HepG2 (cell line): Measurements from ENCODE around the gene FAM234A. TPM values are rescaled to one million over a fixed set of nuclear protein-coding genes. Genes with fewer than 3 reads are reported as not detected.

Source experiments
- ATAC-seq: fragments of 200-7000 bp; cut with Tn5 transposase; 3 replicates; pipeline ENCODE4 v1.9.1; 2020; ENCODE audit warnings: mild to moderate bottlenecking, moderate library complexity
- BruUV-seq: library from RNA; stranded (reverse); fragments of 400-500 nt; replicated peaks from 2 replicates; lab custom pipeline; 2021; lab: Mats Ljungman, UMichigan
- CTCF ChIA-PET: fragments of 300-600 bp; formaldehyde crosslinking; extraction: SDS; loops from one replicate; lab custom pipeline; 2021; ENCODE audit warnings: low total read pairs, inconsistent platforms, low intra/inter-chr PET ratio; lab: Yijun Ruan, JAX
- POLR2A ChIA-PET: fragments of 350-600 bp; sonication (Branson Sonifier 250); formaldehyde crosslinking; loops from one replicate; lab custom pipeline; 2020; ENCODE audit warnings: antibody characterized with exemption, inconsistent platforms; lab: Yijun Ruan, JAX
- DNase-seq: peaks from one replicate; pipeline ENCODE4 v3.0.0-alpha.2; 2015; ENCODE audit warnings: low spot score
- FAIRE-seq: peaks from 3 replicates; lab custom pipeline; 2011; peaks lifted over from hg19 to GRCh38; lab: Jason Lieb, UNC
- H2AFZ ChIP-seq: one replicate; pipeline ENCODE4 v1.6.1; 2011; ENCODE audit warnings: low read length, inconsistent platforms
- H3K27ac ChIP-seq: fragments of 300-600 bp; 3 replicates; pipeline ENCODE4 v1.8.0; 2011; ENCODE audit warnings: mixed run types, mild to moderate bottlenecking, mixed read lengths, low read length, inconsistent platforms; ENCODE audit not compliant: insufficient read depth; ENCODE audit errors: extremely low read length
- H3K27me3 ChIP-seq, 2 experiments: fragments of 200-600 bp in 1 of 2; 2 replicates in 1 of 2; 3 replicates in 1 of 2; pipeline versions ENCODE4 v1.6.0 to v1.8.0; 2011; ENCODE audit warnings: low read length in 2 of 2, mild to moderate bottlenecking in 2 of 2, moderate library complexity in 2 of 2, inconsistent platforms in 1 of 2; ENCODE audit not compliant: insufficient read depth in 2 of 2, control insufficient read depth in 1 of 2
- H3K36me3 ChIP-seq, 2 experiments: fragments of 200-600 bp in 1 of 2; replicated peaks in 1 of 2; 2 replicates in 1 of 2; 3 replicates in 1 of 2; pipeline versions ENCODE4 v1.5.1 to v1.8.0; 2011; ENCODE audit warnings: low read length in 2 of 2, inconsistent platforms in 1 of 2; ENCODE audit not compliant: insufficient read depth in 2 of 2, control insufficient read depth in 1 of 2
- H3K4me1 ChIP-seq: 2 replicates; pipeline ENCODE4 v1.5.1; 2012; ENCODE audit warnings: low read length, inconsistent platforms; ENCODE audit not compliant: insufficient read depth
- H3K4me2 ChIP-seq: 2 replicates; pipeline ENCODE4 v1.6.0; 2011; ENCODE audit warnings: low read depth, low read length, inconsistent platforms
- H3K4me3 ChIP-seq, 3 experiments: fragments of 200-600 bp in 1 of 3; sonication (generic), shearing (Covaris generic) in 1 of 3; replicated peaks in 1 of 3; 2 replicates each; pipeline ENCODE4 v1.5.1; 2011 to 2016; ENCODE audit warnings: low read length in 3 of 3, inconsistent platforms in 2 of 3, low read depth in 2 of 3, mild to moderate bottlenecking in 2 of 3, control low read depth in 1 of 3, mixed read lengths in 1 of 3; ENCODE audit not compliant: insufficient read depth in 1 of 3
- H3K79me2 ChIP-seq: one replicate; pipeline ENCODE4 v1.6.1; 2011; ENCODE audit warnings: low read length, inconsistent platforms; ENCODE audit not compliant: insufficient read depth
- H3K9ac ChIP-seq: 2 replicates; pipeline ENCODE4 v1.6.0; 2011; ENCODE audit warnings: mild to moderate bottlenecking, low read depth, low read length, inconsistent platforms; ENCODE audit not compliant: insufficient read depth
- H3K9me3 ChIP-seq: 2 replicates; pipeline ENCODE4 v1.5.1; 2012; ENCODE audit warnings: mild to moderate bottlenecking, low read length
- H4K20me1 ChIP-seq: 2 replicates; pipeline ENCODE4 v1.6.0; 2011; ENCODE audit warnings: inconsistent platforms, mild to moderate bottlenecking, low read length, moderate library complexity; ENCODE audit not compliant: insufficient read depth
- CBFB ChIP-seq: sonication (generic); formaldehyde crosslinking; IDR thresholded peaks from 2 replicates; pipeline ENCODE4 v1.4.0; 2020; ENCODE audit warnings: missing genetic modification reagents
- ESRRA ChIP-seq: sonication (generic); formaldehyde crosslinking; IDR thresholded peaks from 2 replicates; pipeline ENCODE4 v1.5.1; 2020; ENCODE audit warnings: mild to moderate bottlenecking, low read depth, missing genetic modification reagents
- HOXD1 ChIP-seq: sonication (generic); formaldehyde crosslinking; IDR thresholded peaks from 2 replicates; pipeline ENCODE4 v1.5.0; 2020; ENCODE audit warnings: missing genetic modification reagents
- JUN ChIP-seq: sonication (generic); formaldehyde crosslinking; IDR thresholded peaks from 2 replicates; pipeline ENCODE4 v1.4.0; 2020; ENCODE audit warnings: mild to moderate bottlenecking, missing genetic modification reagents
- MXD4 ChIP-seq: IDR thresholded peaks from 2 replicates; pipeline ENCODE4 v1.6.1; 2016; ENCODE audit warnings: mild to moderate bottlenecking, missing biosample characterization, missing genetic modification reagents
- PITX1 ChIP-seq: sonication (generic); formaldehyde crosslinking; IDR thresholded peaks from 2 replicates; pipeline ENCODE4 v1.5.1; 2020; ENCODE audit warnings: mild to moderate bottlenecking, missing genetic modification reagents
- TBL1XR1 ChIP-seq: fragments of 150-350 bp; IDR thresholded peaks from 2 replicates; pipeline ENCODE4 v1.6.1; 2014; ENCODE audit warnings: borderline replicate concordance, low read length; ENCODE audit not compliant: partially characterized antibody
- ZNF235 ChIP-seq: sonication (generic); formaldehyde crosslinking; IDR thresholded peaks from 2 replicates; pipeline ENCODE4 v1.8.1; 2023; ENCODE audit warnings: mild to moderate bottlenecking, missing genetic modification reagents, borderline replicate concordance
- ZNF570 ChIP-seq: sonication (generic); formaldehyde crosslinking; IDR thresholded peaks from 2 replicates; pipeline ENCODE4 v1.4.0; 2020; ENCODE audit warnings: mild to moderate bottlenecking, missing genetic modification reagents, borderline replicate concordance
- ZNF724P ChIP-seq: sonication (generic); formaldehyde crosslinking; IDR thresholded peaks from 2 replicates; pipeline ENCODE4 v1.8.0; 2022; ENCODE audit warnings: missing genetic modification reagents, borderline replicate concordance
- ZNF850 ChIP-seq: sonication (generic); formaldehyde crosslinking; conservative IDR thresholded peaks from 2 replicates; pipeline ENCODE4 v1.9.0; 2021; ENCODE audit warnings: mild to moderate bottlenecking, missing genetic modification reagents
- ZZZ3 ChIP-seq: sonication (generic); formaldehyde crosslinking; IDR thresholded peaks from 2 replicates; pipeline ENCODE4 v1.4.0; 2020; ENCODE audit warnings: missing genetic modification reagents, mild to moderate bottlenecking, borderline replicate concordance
- WGBS: methylation state at CpG from one replicate; pipeline ENCODE4 v1.1.6; 2017; ENCODE audit warnings: low lambda C conversion rate; 5-methylcytosine and 5-hydroxymethylcytosine counted together
- in situ Hi-C: cut with HindIII; loops from 2 replicates; pipeline ENCODE4 v1.10.0; 2017; ENCODE audit warnings: low pct_unique_long_range_greater_than_20kb; ENCODE audit not compliant: extremely low pct_ligation_motif_present
- intact Hi-C: fragments of 100-400 bp; cut with micrococcal nuclease; formaldehyde crosslinking; loops from one replicate; pipeline ENCODE4 v1.10.0; 2022; ENCODE audit not compliant: unreplicated experiment
- polyA plus RNA-seq, 8 experiments: library from polyadenylated mRNA; depleted of rRNA in 3 of 8; stranded (reverse) in 7 of 8; unstranded in 1 of 8; fragments of >200 nt; fragmentation: Illumina TruSeq in 4 of 8; extraction: Trizol in 4 of 8; gene quantifications; 2 replicates each; pipeline versions ENCODE4 v1.2.1 to v1.2.3, GENCODE V29; 2011 to 2016; ENCODE audit warnings: low read depth in 4 of 8, missing spikeins in 1 of 8, mixed read lengths in 1 of 8; ENCODE audit not compliant: insufficient read depth in 1 of 8
- total RNA-seq, 5 experiments: library from RNA; depleted of rRNA; stranded (reverse); fragments of >200 nt; fragmentation: Illumina TruSeq; extraction: Trizol; gene quantifications; 2 replicates each; pipeline ENCODE4 v1.2.3, GENCODE V29; 2016; ENCODE audit warnings: low read depth in 1 of 5
- TF ChIP-seq, protein P1 (sequence below): sonication (generic); formaldehyde crosslinking; IDR thresholded peaks from 2 replicates; pipeline ENCODE4 v1.5.1; 2020; ENCODE audit warnings: mild to moderate bottlenecking, missing genetic modification reagents, moderate library complexity
- TF ChIP-seq, protein P2 (sequence below): sonication (generic); formaldehyde crosslinking; IDR thresholded peaks from 2 replicates; pipeline ENCODE4 v1.4.0; 2020; ENCODE audit warnings: missing genetic modification reagents, borderline replicate concordance
- TF ChIP-seq, protein P3 (sequence below): sonication (generic); formaldehyde crosslinking; IDR thresholded peaks from 2 replicates; pipeline ENCODE4 v1.8.1; 2023; ENCODE audit warnings: mild to moderate bottlenecking, moderate library complexity, missing genetic modification reagents
- TF ChIP-seq, protein P4 (sequence below): sonication (generic); formaldehyde crosslinking; IDR thresholded peaks from 2 replicates; pipeline ENCODE4 v1.8.1; 2023; ENCODE audit warnings: mild to moderate bottlenecking, missing genetic modification reagents, borderline replicate concordance

The FAM234A gene
- total and polyA plus RNA-seq, 2 of the 13 experiments (the other 11 are each of a cell fraction or from before 2014, with no cell fraction given), result 29.2 to 34.4 TPM

DNA sequence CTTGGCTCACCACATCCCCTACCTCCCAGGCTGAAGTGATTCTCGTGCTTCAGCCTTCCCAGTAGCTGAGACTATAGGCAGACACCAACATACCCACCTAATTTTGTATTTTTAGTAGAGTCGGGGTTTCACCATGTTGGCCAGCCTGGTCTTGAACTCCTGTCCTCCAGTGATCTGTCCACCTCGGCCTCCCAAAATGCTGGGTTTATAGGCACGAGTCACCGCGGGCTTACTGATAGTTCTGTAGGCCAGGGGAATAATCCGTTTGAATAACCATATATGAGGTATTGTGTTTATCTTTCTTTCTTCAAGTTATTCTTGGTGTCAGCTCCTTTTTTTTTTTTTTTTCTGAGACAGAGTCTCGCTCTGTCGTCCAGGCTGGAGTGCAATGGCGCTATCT is 7.7 kb downstream of the FAM234A start:
- intact Hi-C loops, result no loop called here
- 95% methylated on average over 10 of the region's 10 CpGs for WGBS
- Histone ChIP-seq H3K4me2 (no peak overlapping the region), H3K79me2 (no peaks in the 10 kb centered on the region), H3K9me3 (no peaks in the 10 kb centered on the region), H3K4me3 (no peak overlapping the region), H3K27me3 (no peaks in the 10 kb centered on the region), H3K36me3 (no peaks in the 10 kb centered on the region), H3K9ac (no peak overlapping the region), H3K4me1 (peaks cover 24% of the 10 kb centered on the region), H3K27ac (no peak overlapping the region), H4K20me1 (no peaks in the 10 kb centered on the region), H2AFZ (no peak overlapping the region)
- ChIA-PET CTCF (no interaction called here), POLR2A (interaction anchor here (0.6 kb wide), 1 partner anchor 98 kb away, joined by 3 read pairs; no protein-coding TSS in a partner anchor)
- in situ Hi-C loops, result no loop called here
- DNase-seq (no peak), ATAC-seq (no peak), FAIRE-seq (no peak)
- BruUV-seq, result no TSS peak
- TF ChIP-seq, protein P1, sequence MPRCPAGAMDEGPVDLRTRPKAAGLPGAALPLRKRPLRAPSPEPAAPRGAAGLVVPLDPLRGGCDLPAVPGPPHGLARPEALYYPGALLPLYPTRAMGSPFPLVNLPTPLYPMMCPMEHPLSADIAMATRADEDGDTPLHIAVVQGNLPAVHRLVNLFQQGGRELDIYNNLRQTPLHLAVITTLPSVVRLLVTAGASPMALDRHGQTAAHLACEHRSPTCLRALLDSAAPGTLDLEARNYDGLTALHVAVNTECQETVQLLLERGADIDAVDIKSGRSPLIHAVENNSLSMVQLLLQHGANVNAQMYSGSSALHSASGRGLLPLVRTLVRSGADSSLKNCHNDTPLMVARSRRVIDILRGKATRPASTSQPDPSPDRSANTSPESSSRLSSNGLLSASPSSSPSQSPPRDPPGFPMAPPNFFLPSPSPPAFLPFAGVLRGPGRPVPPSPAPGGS, result no peak
- no peak for TF ChIP-seq TBL1XR1
- TF ChIP-seq, protein P2, sequence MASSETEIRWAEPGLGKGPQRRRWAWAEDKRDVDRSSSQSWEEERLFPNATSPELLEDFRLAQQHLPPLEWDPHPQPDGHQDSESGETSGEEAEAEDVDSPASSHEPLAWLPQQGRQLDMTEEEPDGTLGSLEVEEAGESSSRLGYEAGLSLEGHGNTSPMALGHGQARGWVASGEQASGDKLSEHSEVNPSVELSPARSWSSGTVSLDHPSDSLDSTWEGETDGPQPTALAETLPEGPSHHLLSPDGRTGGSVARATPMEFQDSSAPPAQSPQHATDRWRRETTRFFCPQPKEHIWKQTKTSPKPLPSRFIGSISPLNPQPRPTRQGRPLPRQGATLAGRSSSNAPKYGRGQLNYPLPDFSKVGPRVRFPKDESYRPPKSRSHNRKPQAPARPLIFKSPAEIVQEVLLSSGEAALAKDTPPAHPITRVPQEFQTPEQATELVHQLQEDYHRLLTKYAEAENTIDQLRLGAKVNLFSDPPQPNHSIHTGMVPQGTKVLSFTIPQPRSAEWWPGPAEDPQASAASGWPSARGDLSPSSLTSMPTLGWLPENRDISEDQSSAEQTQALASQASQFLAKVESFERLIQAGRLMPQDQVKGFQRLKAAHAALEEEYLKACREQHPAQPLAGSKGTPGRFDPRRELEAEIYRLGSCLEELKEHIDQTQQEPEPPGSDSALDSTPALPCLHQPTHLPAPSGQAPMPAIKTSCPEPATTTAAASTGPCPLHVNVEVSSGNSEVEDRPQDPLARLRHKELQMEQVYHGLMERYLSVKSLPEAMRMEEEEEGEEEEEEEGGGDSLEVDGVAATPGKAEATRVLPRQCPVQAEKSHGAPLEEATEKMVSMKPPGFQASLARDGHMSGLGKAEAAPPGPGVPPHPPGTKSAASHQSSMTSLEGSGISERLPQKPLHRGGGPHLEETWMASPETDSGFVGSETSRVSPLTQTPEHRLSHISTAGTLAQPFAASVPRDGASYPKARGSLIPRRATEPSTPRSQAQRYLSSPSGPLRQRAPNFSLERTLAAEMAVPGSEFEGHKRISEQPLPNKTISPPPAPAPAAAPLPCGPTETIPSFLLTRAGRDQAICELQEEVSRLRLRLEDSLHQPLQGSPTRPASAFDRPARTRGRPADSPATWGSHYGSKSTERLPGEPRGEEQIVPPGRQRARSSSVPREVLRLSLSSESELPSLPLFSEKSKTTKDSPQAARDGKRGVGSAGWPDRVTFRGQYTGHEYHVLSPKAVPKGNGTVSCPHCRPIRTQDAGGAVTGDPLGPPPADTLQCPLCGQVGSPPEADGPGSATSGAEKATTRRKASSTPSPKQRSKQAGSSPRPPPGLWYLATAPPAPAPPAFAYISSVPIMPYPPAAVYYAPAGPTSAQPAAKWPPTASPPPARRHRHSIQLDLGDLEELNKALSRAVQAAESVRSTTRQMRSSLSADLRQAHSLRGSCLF (CRISPR knock-in tag), result no peak
- no peak for TF ChIP-seq CBFB
- TF ChIP-seq ZZZ3 (CRISPR knock-in tag), result no peak
- TF ChIP-seq, protein P3, sequence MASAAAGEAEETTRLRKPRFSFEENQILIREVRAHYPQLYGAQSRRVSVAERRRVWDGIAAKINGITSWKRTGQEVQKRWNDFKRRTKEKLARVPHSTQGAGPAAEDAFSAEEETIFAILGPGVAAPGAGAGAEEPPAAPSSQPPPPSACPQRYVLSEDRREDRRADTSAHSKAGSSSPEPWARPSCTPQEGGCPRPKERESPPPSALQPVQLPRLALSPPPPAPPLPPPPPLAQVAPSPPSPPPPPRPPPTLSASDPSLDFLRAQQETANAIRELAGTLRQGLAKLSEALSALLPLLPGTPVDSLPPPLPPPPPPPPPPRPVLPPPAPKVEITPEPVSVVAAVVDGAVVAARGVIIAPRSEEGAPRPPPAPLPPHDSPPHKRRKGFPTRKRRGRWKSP (CRISPR knock-in tag), result no peak
- TF ChIP-seq, protein P4, sequence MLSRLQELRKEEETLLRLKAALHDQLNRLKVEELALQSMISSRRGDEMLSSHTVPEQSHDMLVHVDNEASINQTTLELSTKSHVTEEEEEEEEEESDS (CRISPR knock-in tag), result no peak
- TF ChIP-seq JUN, result no peak
- no peak for TF ChIP-seq PITX1 (CRISPR knock-in tag)
- TF ChIP-seq ZNF850 (CRISPR knock-in tag), result no peak
- no peak for TF ChIP-seq ZNF235 (CRISPR knock-in tag)
- TF ChIP-seq ZNF724P, result no peak
- no peak for TF ChIP-seq ESRRA
- TF ChIP-seq HOXD1 (CRISPR knock-in tag), result no peak
- no peak for TF ChIP-seq ZNF570 (CRISPR knock-in tag)
- TF ChIP-seq MXD4, result no peak
